ENCODE results near the gene GIT2.

The GIT2 gene

GRCh38 chr12:109972821-109973220 is 23.3 kb downstream of the GIT2 start:
- ChIA-PET POLR2A (no interaction called here), CTCF (no interaction called here)
- TF ChIP-seq TARDBP (IDR thresholded peaks at IDR 0.05) (no peak), ELF4 (IDR thresholded peaks at IDR 0.05) (no peak), CTBP1 (IDR thresholded peaks at IDR 0.05; ENCODE audit: borderline replicate concordance) (no peak), HDGF (IDR thresholded peaks at IDR 0.05; ENCODE audit: borderline replicate concordance) (no peak), NFRKB (IDR thresholded peaks at IDR 0.05) (no peak), SUZ12 (IDR thresholded peaks at IDR 0.05) (no peak), PKNOX1 (IDR thresholded peaks at IDR 0.05) (no peak), BHLHE40 (IDR thresholded peaks at IDR 0.05; ENCODE audit: borderline replicate concordance) (no peak), ARNT (IDR thresholded peaks at IDR 0.05) (no peak), L3MBTL2 (conservative IDR thresholded peaks at IDR 0.05) (no peak), LEF1 (IDR thresholded peaks at IDR 0.05; ENCODE audit: borderline replicate concordance) (no peak), FOXA1 (IDR thresholded peaks at IDR 0.05) (no peak), SP1 (IDR thresholded peaks at IDR 0.05) (no peak), FOXK2 (IDR thresholded peaks at IDR 0.05) (no peak)
- no peak for DNase-seq (ENCODE audit: extremely low spot score)

- TF ChIP-seq LEF1 (IDR thresholded peaks at IDR 0.05; ENCODE audit: borderline replicate concordance): no peak
- ChIA-PET POLR2A (no interaction called here), CTCF (no interaction called here)
- no peak for DNase-seq (ENCODE audit: extremely low spot score)
These were observed 27.4 kb downstream of the GIT2 start for GRCh38 chr12:109968801-109969200.

- ChIA-PET CTCF (interaction anchor here (0.6 kb wide), 1 partner anchor 115 kb away, joined by 3 read pairs; no protein-coding TSS in a partner anchor), POLR2A (no interaction called here)
- TF ChIP-seq CTBP1 (IDR thresholded peaks at IDR 0.05; ENCODE audit: borderline replicate concordance): no peak
- no peak for TF ChIP-seq TARDBP (IDR thresholded peaks at IDR 0.05)
- no peak for TF ChIP-seq ZNF384 (IDR thresholded peaks at IDR 0.05)
- no peak for TF ChIP-seq ELF4 (IDR thresholded peaks at IDR 0.05)
- no peak for TF ChIP-seq FOXA1 (IDR thresholded peaks at IDR 0.05)
- no peak for TF ChIP-seq FOXK2 (IDR thresholded peaks at IDR 0.05)
- no peak for TF ChIP-seq SUZ12 (IDR thresholded peaks at IDR 0.05)
- TF ChIP-seq LEF1 (IDR thresholded peaks at IDR 0.05; ENCODE audit: borderline replicate concordance): no peak
- no peak for TF ChIP-seq BHLHE40 (IDR thresholded peaks at IDR 0.05; ENCODE audit: borderline replicate concordance)
- TF ChIP-seq HDGF (IDR thresholded peaks at IDR 0.05; ENCODE audit: borderline replicate concordance): no peak
- TF ChIP-seq ARNT (IDR thresholded peaks at IDR 0.05): no peak
- TF ChIP-seq PKNOX1 (IDR thresholded peaks at IDR 0.05): no peak
- TF ChIP-seq FOXM1 (IDR thresholded peaks at IDR 0.05; ENCODE audit: borderline replicate concordance): no peak
- TF ChIP-seq SP1 (IDR thresholded peaks at IDR 0.05): no peak
- no peak for TF ChIP-seq L3MBTL2 (conservative IDR thresholded peaks at IDR 0.05)
- no peak for TF ChIP-seq NFRKB (IDR thresholded peaks at IDR 0.05)
- no peak for DNase-seq (ENCODE audit: extremely low spot score)
These were observed 28.1 kb downstream of the GIT2 start for GRCh38 chr12:109968032-109968420.

GRCh38 chr12:109967383-109968031 is 28.7 kb downstream of the GIT2 start:
- TF ChIP-seq FOXK2 (IDR thresholded peaks at IDR 0.05): no peak
- POLR2A ChIA-PET: no interaction called here
- no peak for DNase-seq (ENCODE audit: extremely low spot score)
- CTCF ChIA-PET: interaction anchor here (0.6 kb wide), 1 partner anchor 114 kb away, joined by 3 read pairs; no protein-coding TSS in a partner anchor

GRCh38 chr12:109966546-109966945 is 29.6 kb downstream of the GIT2 start:
- DNase-seq (ENCODE audit: extremely low spot score): no peak
- POLR2A ChIA-PET: no interaction called here
- no peak for TF ChIP-seq HDGF (IDR thresholded peaks at IDR 0.05; ENCODE audit: borderline replicate concordance)
- CTCF ChIA-PET: no interaction called here

- TF ChIP-seq BHLHE40 (IDR thresholded peaks at IDR 0.05; ENCODE audit: borderline replicate concordance) (no peak), FOXM1 (IDR thresholded peaks at IDR 0.05; ENCODE audit: borderline replicate concordance) (no peak), ZNF384 (IDR thresholded peaks at IDR 0.05) (no peak), ARNT (IDR thresholded peaks at IDR 0.05) (no peak), FOXA1 (IDR thresholded peaks at IDR 0.05) (no peak), L3MBTL2 (conservative IDR thresholded peaks at IDR 0.05) (no peak), ELF4 (IDR thresholded peaks at IDR 0.05) (no peak), HDGF (IDR thresholded peaks at IDR 0.05; ENCODE audit: borderline replicate concordance) (no peak)
- ChIA-PET CTCF (interaction anchor here (0.6 kb wide), 1 partner anchor 30 kb away, joined by 5 read pairs; no protein-coding TSS in a partner anchor), POLR2A (no interaction called here)
- DNase-seq (ENCODE audit: extremely low spot score): no peak
These were observed 32.3 kb downstream of the GIT2 start for GRCh38 chr12:109963743-109964429.

GRCh38 chr12:109963330-109963729 is 32.8 kb downstream of the GIT2 start:
- CTCF ChIA-PET: no interaction called here
- POLR2A ChIA-PET: no interaction called here
- DNase-seq (ENCODE audit: extremely low spot score): no peak
- TF ChIP-seq SP1 (IDR thresholded peaks at IDR 0.05): no peak
- no peak for TF ChIP-seq HDGF (IDR thresholded peaks at IDR 0.05; ENCODE audit: borderline replicate concordance)
- TF ChIP-seq PKNOX1 (IDR thresholded peaks at IDR 0.05): no peak
- TF ChIP-seq ZNF384 (IDR thresholded peaks at IDR 0.05): no peak

Measured in HEK293T (cell line).